Measurements from ENCODE around the gene DDIAS. TPM values are rescaled to one million over a fixed set of nuclear protein-coding genes. Genes with fewer than 3 reads are reported as not detected.

Gene DDIAS
- polyA plus RNA-seq, 1 donor from 2014 or later, result 0.26 TPM

GRCh38 chr11:82936261-82936660 is 34.7 kb downstream of the DDIAS start:
- Histone ChIP-seq H2AFZ (ENCODE audit: low read depth, low read length) (no peak overlapping the region), H3K79me2 (replicated peaks; ENCODE audit: insufficient read depth, low read length) (no peaks in the 10 kb centered on the region), H3K9me2 (ENCODE audit: insufficient read depth, low read length) (no peaks in the 10 kb centered on the region), H3F3A (ENCODE audit: insufficient read depth, low read length, poor library complexity, severe bottlenecking) (no peaks in the 10 kb centered on the region), H4K20me1 (ENCODE audit: insufficient read depth) (no peaks in the 10 kb centered on the region), H3K27me3 (ENCODE audit: insufficient read depth, low read depth, low read length) (no peaks in the 10 kb centered on the region), H3K4me3 (ENCODE audit: low read length) (no peak overlapping the region), H3K36me3 (ENCODE audit: insufficient read depth, low read length) (no peaks in the 10 kb centered on the region), H3K4me2 (ENCODE audit: low read length) (no peak overlapping the region), H3K27ac (ENCODE audit: low read length) (no peak overlapping the region), H3K9ac (ENCODE audit: low read length) (no peak overlapping the region), H3K9me3 (ENCODE audit: low read length) (no peaks in the 10 kb centered on the region)
- TF ChIP-seq RAD21 (conservative IDR thresholded peaks at IDR 0.05) (no peak), POLR2AphosphoS5 (IDR thresholded peaks at IDR 0.05) (no peak), EP300 (conservative IDR thresholded peaks at IDR 0.05; ENCODE audit: poor library complexity, severe bottlenecking) (no peak)

GRCh38 chr11:82937554-82937953 is 36.0 kb downstream of the DDIAS start:
- Histone ChIP-seq H3F3A (ENCODE audit: insufficient read depth, low read length, poor library complexity, severe bottlenecking) (no peaks in the 10 kb centered on the region), H3K27ac (ENCODE audit: low read length) (no peak overlapping the region), H3K36me3 (ENCODE audit: insufficient read depth, low read length) (no peaks in the 10 kb centered on the region), H3K9me2 (ENCODE audit: insufficient read depth, low read length) (no peaks in the 10 kb centered on the region), H3K27me3 (ENCODE audit: insufficient read depth, low read depth, low read length) (no peaks in the 10 kb centered on the region), H3K9ac (ENCODE audit: low read length) (no peak overlapping the region), H2AFZ (ENCODE audit: low read depth, low read length) (no peak overlapping the region), H3K4me2 (ENCODE audit: low read length) (no peak overlapping the region), H3K79me2 (replicated peaks; ENCODE audit: insufficient read depth, low read length) (no peaks in the 10 kb centered on the region), H3K9me3 (ENCODE audit: low read length) (no peaks in the 10 kb centered on the region), H3K4me3 (ENCODE audit: low read length) (no peak overlapping the region), H4K20me1 (ENCODE audit: insufficient read depth) (no peaks in the 10 kb centered on the region)
- TF ChIP-seq TAF1 (IDR thresholded peaks at IDR 0.05; ENCODE audit: low read depth) (no peak), EZH2 (IDR thresholded peaks at IDR 0.05; ENCODE audit: borderline replicate concordance, insufficient read depth, low read length, poor library complexity, severe bottlenecking) (no peak), SMC3 (conservative IDR thresholded peaks at IDR 0.05; ENCODE audit: poor library complexity) (no peak), MXI1 (conservative IDR thresholded peaks at IDR 0.05; ENCODE audit: poor library complexity, severe bottlenecking) (no peak), REST (IDR thresholded peaks at IDR 0.05; ENCODE audit: borderline replicate concordance) (no peak), EP300 (conservative IDR thresholded peaks at IDR 0.05; ENCODE audit: poor library complexity, severe bottlenecking) (no peak), POLR2AphosphoS5 (IDR thresholded peaks at IDR 0.05) (no peak), RAD21 (conservative IDR thresholded peaks at IDR 0.05) (no peak)
- TF ChIP-seq, protein P1, sequence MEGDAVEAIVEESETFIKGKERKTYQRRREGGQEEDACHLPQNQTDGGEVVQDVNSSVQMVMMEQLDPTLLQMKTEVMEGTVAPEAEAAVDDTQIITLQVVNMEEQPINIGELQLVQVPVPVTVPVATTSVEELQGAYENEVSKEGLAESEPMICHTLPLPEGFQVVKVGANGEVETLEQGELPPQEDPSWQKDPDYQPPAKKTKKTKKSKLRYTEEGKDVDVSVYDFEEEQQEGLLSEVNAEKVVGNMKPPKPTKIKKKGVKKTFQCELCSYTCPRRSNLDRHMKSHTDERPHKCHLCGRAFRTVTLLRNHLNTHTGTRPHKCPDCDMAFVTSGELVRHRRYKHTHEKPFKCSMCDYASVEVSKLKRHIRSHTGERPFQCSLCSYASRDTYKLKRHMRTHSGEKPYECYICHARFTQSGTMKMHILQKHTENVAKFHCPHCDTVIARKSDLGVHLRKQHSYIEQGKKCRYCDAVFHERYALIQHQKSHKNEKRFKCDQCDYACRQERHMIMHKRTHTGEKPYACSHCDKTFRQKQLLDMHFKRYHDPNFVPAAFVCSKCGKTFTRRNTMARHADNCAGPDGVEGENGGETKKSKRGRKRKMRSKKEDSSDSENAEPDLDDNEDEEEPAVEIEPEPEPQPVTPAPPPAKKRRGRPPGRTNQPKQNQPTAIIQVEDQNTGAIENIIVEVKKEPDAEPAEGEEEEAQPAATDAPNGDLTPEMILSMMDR (IDR thresholded peaks at IDR 0.05; ENCODE audit: poor library complexity, severe bottlenecking), result no peak

DNA sequence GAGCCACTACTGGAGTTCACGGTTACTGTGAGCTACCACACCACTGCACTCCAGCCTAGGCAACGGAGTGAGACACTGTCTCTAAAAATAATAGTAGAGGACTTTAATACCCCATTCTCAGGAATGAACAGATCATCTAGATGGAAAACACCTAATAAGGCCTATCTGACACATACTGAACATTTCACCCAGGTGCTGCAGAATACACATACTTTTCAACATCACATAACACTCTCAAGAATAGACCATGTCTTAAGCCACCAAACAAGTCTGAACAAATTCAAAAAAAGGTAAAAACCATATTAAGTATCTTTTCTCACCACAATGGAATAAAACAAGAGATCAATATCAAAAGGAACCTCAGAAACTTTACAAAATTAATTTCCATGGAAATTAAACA is 37.9 kb downstream of the DDIAS start:
- TF ChIP-seq MXI1 (conservative IDR thresholded peaks at IDR 0.05; ENCODE audit: poor library complexity, severe bottlenecking), result no peak
- TF ChIP-seq TAF1 (IDR thresholded peaks at IDR 0.05; ENCODE audit: low read depth), result no peak
- TF ChIP-seq, protein P1 (IDR thresholded peaks at IDR 0.05; ENCODE audit: poor library complexity, severe bottlenecking), result no peak
- no peak for TF ChIP-seq REST (IDR thresholded peaks at IDR 0.05; ENCODE audit: borderline replicate concordance)
- TF ChIP-seq POLR2AphosphoS5 (IDR thresholded peaks at IDR 0.05), result no peak
- TF ChIP-seq RAD21 (conservative IDR thresholded peaks at IDR 0.05), result no peak
- TF ChIP-seq SMC3 (conservative IDR thresholded peaks at IDR 0.05; ENCODE audit: poor library complexity), result no peak
- H3K79me2 ChIP-seq (replicated peaks; ENCODE audit: insufficient read depth, low read length), result no peaks in the 10 kb centered on the region
- H2AFZ ChIP-seq (ENCODE audit: low read depth, low read length), result no peak overlapping the region

More for the DNA sequence above, 37.9 kb downstream of the DDIAS start:
- Histone ChIP-seq H3K9me2 (ENCODE audit: insufficient read depth, low read length) (no peaks in the 10 kb centered on the region), H4K20me1 (ENCODE audit: insufficient read depth) (no peaks in the 10 kb centered on the region), H3K9me3 (ENCODE audit: low read length) (no peaks in the 10 kb centered on the region), H3K9ac (ENCODE audit: low read length) (no peak overlapping the region), H3K27ac (ENCODE audit: low read length) (no peak overlapping the region), H3K36me3 (ENCODE audit: insufficient read depth, low read length) (no peaks in the 10 kb centered on the region), H3K4me3 (ENCODE audit: low read length) (no peak overlapping the region), H3F3A (ENCODE audit: insufficient read depth, low read length, poor library complexity, severe bottlenecking) (no peaks in the 10 kb centered on the region), H3K4me2 (ENCODE audit: low read length) (no peak overlapping the region), H3K27me3 (ENCODE audit: insufficient read depth, low read depth, low read length) (no peaks in the 10 kb centered on the region)

Data from neural cell (in vitro differentiated cells).